ENCODE results near the gene SLCO4A1. TPM values are rescaled to one million over a fixed set of nuclear protein-coding genes. Genes with fewer than 3 reads are reported as not detected.

The SLCO4A1 gene, protein sequence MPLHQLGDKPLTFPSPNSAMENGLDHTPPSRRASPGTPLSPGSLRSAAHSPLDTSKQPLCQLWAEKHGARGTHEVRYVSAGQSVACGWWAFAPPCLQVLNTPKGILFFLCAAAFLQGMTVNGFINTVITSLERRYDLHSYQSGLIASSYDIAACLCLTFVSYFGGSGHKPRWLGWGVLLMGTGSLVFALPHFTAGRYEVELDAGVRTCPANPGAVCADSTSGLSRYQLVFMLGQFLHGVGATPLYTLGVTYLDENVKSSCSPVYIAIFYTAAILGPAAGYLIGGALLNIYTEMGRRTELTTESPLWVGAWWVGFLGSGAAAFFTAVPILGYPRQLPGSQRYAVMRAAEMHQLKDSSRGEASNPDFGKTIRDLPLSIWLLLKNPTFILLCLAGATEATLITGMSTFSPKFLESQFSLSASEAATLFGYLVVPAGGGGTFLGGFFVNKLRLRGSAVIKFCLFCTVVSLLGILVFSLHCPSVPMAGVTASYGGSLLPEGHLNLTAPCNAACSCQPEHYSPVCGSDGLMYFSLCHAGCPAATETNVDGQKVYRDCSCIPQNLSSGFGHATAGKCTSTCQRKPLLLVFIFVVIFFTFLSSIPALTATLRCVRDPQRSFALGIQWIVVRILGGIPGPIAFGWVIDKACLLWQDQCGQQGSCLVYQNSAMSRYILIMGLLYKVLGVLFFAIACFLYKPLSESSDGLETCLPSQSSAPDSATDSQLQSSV
- total RNA-seq = 10 to 100 TPM; 40.5 to 43.4 TPM

DNA sequence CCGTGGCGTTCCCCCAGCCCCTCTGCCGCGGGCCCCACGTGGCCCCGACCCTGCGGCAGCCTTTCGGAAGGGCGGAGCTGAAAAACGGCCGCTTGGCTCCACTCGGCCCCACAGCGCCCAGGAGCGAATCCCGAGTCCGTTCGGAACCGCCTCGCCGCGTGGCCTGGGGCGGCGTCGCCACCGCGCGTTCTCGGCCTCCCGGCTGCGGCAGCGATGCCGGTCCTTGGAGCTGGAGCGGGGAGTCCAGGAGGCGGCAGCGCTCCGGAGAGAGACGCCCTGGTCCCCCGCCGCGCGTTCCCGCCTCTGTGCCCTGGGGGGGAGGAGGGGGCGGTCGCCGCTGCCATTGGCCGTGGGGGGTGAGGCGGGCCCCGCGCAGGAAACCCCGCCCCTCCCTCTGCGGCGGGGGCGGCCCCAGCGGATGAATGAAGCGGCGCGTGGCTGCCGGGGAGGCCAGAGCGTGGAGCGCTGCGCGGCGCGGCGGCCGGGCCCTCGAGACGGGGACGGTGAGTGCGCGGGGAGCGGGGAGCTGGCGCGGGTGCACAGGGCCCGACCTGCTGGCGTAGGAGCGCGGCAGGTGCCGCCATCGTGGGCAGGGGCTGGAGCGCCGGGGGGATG, at the start of gene SLCO4A1:
Gene SLCO4A1 (plus strand): TSS at position 453 of the 615 bp plus-strand sequence. CDS start 13,952 bp downstream, outside the sequence.
- Mint-ChIP-seq H3K27ac (peak within 1 kb of the TSS; percentile 69), H3K4me3 (peak within 1 kb of the TSS; percentile 79), H3K27me3 (peaks cover 4% of the 10 kb centered on the region), H3K9me3 (ENCODE audit: low read depth) (no peaks in the 10 kb centered on the region), H3K4me1 (peaks cover 11% of the 10 kb centered on the region), H3K36me3 (ENCODE audit: low read depth) (peaks cover 3% of the 10 kb centered on the region)
- ATAC-seq (peak; percentile 94), DNase-seq (peak; percentile 93)
- CTCF ChIA-PET = interaction anchor here (0.6 to 0.7 kb wide), 3 partner anchors 148 to 452 kb away, joined by 3 read pairs; no protein-coding TSS in a partner anchor
- intact Hi-C loops (cut with DNase I, micrococcal nuclease) = loop anchor here (1.0 to 10.0 kb wide), 13 partner anchors 9 to 574 kb away; partner anchors contain the start of genes ADRM1 (in 2 of the 2), CABLES2 (in 1 of the 2), DIDO1 (in 1 of the 2) and LSM14B (in 1 of the 2)
- POLR2A ChIA-PET = interaction anchor here (0.7 to 1.8 kb wide), 5 partner anchors 9 to 152 kb away, joined by 3 to 6 read pairs (median 3); no protein-coding TSS in a partner anchor

DNA sequence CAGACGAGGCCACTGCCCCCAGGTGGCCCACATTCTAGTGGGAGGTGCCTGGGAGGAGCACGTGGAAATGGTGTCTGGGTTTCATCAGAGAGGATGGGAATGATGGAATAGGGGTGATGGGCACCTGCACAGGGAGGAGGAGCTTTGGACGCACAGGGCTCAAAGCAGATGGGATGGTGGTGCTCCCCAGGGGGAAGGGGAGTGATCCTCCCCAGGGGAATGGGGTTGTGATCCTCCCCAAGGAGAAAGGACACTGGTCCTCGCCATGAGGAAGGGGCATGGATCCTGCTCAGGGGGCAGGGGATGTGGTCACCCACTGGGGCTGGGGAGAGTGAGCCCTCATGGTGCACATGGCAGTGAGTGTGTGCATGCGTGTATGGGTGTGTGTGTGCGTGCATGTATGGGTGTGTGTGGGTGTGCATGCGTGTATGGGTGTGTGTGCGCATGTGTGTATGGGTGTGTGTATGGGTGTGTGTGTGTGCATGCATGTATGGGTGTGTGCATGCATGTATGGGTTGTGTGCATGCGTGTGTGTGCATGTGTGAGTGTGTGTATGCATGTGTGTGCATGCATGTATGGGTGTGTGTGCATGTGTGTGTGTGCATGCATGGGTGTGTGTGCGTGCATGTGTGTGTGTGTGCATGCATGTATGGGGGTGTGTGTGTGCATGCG, 49.7 kb upstream of the SLCO4A1 start:
- ChIA-PET POLR2A (no interaction called here), CTCF (no interaction called here)
- Mint-ChIP-seq H3K9me3 (ENCODE audit: low read depth) (no peaks in the 10 kb centered on the region), H3K4me3 (no peak overlapping the region), H3K27me3 (peaks cover 24% of the 10 kb centered on the region), H3K27ac (no peak overlapping the region), H3K36me3 (ENCODE audit: low read depth) (no peaks in the 10 kb centered on the region), H3K4me1 (peaks cover 2% of the 10 kb centered on the region)
- intact Hi-C loops (cut with DNase I, micrococcal nuclease) = no loop called here
- DNase-seq (no peak), ATAC-seq (no peak)

DNA sequence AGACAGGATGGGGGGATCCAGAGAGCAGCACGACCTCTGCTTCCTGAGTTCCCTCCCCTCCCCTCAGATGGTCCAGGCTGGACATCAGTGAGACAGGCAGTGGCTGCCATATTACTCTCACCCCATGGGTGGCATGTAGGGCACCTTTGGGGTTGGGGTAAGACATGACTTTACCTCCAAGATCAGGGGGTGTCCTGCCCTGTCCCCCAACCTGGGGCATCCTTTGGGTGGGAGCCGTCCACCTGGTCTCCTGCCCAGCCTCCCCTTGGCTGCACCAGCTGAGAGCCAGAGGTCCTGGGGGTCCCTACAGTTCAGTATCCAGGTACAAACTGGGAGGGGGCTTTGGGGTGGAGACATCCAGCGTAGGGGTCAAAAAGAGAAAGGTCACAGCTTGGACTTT, 48.7 kb upstream of the SLCO4A1 start:
- H3K9me3 Mint-ChIP-seq (ENCODE audit: low read depth) = no peaks in the 10 kb centered on the region
- no peak overlapping the region for H3K4me3 Mint-ChIP-seq
- ChIA-PET POLR2A (no interaction called here), CTCF (no interaction called here)
- H3K4me1 Mint-ChIP-seq = peaks cover 2% of the 10 kb centered on the region
- no peaks in the 10 kb centered on the region for H3K36me3 Mint-ChIP-seq (ENCODE audit: low read depth)
- no peak overlapping the region for H3K27ac Mint-ChIP-seq
- intact Hi-C loops (cut with DNase I, micrococcal nuclease) = no loop called here
- ATAC-seq = no peak
- peaks cover 33% of the 10 kb centered on the region for H3K27me3 Mint-ChIP-seq
- DNase-seq = no peak

DNA sequence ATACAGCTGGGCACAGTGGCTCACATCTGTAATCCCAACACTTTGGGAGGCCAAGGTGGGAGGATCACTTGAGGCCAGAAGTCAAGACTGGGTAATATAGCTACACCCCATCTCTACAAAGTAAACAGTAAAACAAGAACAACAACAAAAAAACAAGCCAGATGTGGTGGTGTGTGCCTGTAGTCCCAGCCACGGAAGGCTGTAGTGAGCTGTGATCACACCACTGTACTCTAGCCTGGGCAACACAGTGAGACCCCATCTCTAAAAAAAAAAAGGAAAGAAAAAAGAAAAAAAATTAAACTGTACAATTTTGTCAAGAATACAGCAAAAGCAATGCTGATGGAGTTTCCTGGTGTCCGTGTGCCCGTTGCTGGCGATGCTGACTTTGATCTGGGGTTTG, 47.2 kb upstream of the SLCO4A1 start:
- intact Hi-C loops (cut with DNase I, micrococcal nuclease) = no loop called here
- Mint-ChIP-seq H3K4me3 (no peak overlapping the region), H3K4me1 (peaks cover 2% of the 10 kb centered on the region), H3K27ac (no peak overlapping the region), H3K27me3 (peaks cover 35% of the 10 kb centered on the region), H3K36me3 (ENCODE audit: low read depth) (no peaks in the 10 kb centered on the region), H3K9me3 (ENCODE audit: low read depth) (no peaks in the 10 kb centered on the region)
- CTCF ChIA-PET = interaction anchor here (1.1 kb wide), 1 partner anchor 18 kb away, joined by 3 read pairs; no protein-coding TSS in a partner anchor
- DNase-seq (no peak), ATAC-seq (no peak)
- POLR2A ChIA-PET = no interaction called here

DNA sequence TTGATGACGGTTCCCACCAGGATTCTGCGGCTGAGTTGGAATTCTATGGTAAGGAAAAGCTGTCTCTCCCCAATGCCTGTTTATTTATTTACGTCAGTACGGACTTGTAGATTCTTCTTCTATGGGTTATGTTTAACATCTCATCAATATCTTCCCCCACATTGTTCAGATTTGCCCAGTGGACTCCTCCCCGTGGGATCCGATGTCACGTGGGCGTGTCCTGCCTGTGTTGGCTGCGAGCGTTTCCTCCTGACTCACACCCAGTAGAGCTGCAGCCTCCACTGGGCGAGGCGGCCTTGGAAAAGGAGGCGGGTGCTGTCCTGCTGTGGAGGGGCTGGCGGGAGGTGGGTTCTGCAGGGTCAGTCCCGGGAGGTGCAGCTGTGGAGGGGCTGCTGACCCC, 46.8 kb upstream of the SLCO4A1 start:
- CTCF ChIA-PET = interaction anchor here (1.1 kb wide), 1 partner anchor 18 kb away, joined by 3 read pairs; no protein-coding TSS in a partner anchor
- ATAC-seq (peak; percentile 51), DNase-seq (peak; percentile 49)
- H3K27me3 Mint-ChIP-seq = peaks cover 36% of the 10 kb centered on the region
- H3K4me3 Mint-ChIP-seq = no peak overlapping the region
- no peaks in the 10 kb centered on the region for H3K9me3 Mint-ChIP-seq (ENCODE audit: low read depth)
- intact Hi-C loops (cut with DNase I, micrococcal nuclease) = no loop called here
- POLR2A ChIA-PET = no interaction called here
- no peak overlapping the region for H3K27ac Mint-ChIP-seq
- no peaks in the 10 kb centered on the region for H3K36me3 Mint-ChIP-seq (ENCODE audit: low read depth)
- peaks cover 2% of the 10 kb centered on the region for H3K4me1 Mint-ChIP-seq

DNA sequence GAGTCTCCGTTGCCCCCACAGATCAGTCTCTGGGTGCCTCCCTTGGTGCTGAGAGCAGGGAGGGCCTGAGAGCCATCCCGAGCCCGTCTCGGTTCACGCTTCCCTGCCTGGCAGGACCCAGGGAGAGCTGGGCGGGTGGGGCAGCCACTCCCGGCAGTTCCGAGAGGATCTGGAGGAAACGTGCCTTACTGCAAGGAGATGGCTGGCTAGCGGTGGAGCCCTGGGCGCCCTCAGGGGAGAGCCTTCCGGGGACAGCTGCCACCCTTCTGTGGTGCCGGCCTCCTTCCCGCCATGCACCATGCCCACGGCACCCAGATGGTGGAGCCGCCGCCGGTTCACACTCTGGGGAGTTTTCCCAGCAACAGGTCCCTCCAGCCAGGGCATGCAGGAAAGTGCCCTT, 45.8 kb upstream of the SLCO4A1 start:
- H3K9me3 Mint-ChIP-seq (ENCODE audit: low read depth) = no peaks in the 10 kb centered on the region
- DNase-seq = no peak
- no peaks in the 10 kb centered on the region for H3K36me3 Mint-ChIP-seq (ENCODE audit: low read depth)
- no peak overlapping the region for H3K4me3 Mint-ChIP-seq
- ATAC-seq = no peak
- peaks cover 2% of the 10 kb centered on the region for H3K4me1 Mint-ChIP-seq
- ChIA-PET CTCF (interaction anchor here (0.6 kb wide), 1 partner anchor 13 kb away, joined by 3 read pairs; no protein-coding TSS in a partner anchor), POLR2A (no interaction called here)
- peaks cover 36% of the 10 kb centered on the region for H3K27me3 Mint-ChIP-seq
- intact Hi-C loops (cut with DNase I, micrococcal nuclease) = no loop called here
- H3K27ac Mint-ChIP-seq = no peak overlapping the region

DNA sequence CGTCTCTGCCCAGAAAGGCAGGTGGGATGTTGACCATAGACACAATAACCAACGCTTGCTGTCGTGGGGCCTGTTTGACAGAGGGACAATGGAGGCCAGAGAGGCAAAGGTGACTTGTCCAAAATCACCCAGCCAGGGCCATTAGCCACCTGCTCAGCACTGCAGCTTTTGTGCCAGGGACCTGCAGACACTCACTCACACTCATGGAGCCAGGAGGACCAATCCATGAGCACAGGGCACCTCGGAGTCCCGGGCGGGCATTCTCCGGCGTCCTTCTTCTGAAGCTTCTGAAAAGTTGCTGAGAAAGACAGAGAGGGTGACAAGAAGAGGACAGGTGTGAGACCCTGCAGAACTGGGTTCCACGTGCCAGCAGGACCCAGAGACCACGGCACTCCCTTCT, 45.4 kb upstream of the SLCO4A1 start:
- Mint-ChIP-seq H3K9me3 (ENCODE audit: low read depth) (no peaks in the 10 kb centered on the region), H3K36me3 (ENCODE audit: low read depth) (no peaks in the 10 kb centered on the region), H3K4me1 (peaks cover 3% of the 10 kb centered on the region), H3K4me3 (no peak overlapping the region), H3K27me3 (peaks cover 35% of the 10 kb centered on the region), H3K27ac (no peak overlapping the region)
- ChIA-PET CTCF (no interaction called here), POLR2A (no interaction called here)
- intact Hi-C loops (cut with DNase I, micrococcal nuclease) = no loop called here
- ATAC-seq (no peak), DNase-seq (no peak)

DNA sequence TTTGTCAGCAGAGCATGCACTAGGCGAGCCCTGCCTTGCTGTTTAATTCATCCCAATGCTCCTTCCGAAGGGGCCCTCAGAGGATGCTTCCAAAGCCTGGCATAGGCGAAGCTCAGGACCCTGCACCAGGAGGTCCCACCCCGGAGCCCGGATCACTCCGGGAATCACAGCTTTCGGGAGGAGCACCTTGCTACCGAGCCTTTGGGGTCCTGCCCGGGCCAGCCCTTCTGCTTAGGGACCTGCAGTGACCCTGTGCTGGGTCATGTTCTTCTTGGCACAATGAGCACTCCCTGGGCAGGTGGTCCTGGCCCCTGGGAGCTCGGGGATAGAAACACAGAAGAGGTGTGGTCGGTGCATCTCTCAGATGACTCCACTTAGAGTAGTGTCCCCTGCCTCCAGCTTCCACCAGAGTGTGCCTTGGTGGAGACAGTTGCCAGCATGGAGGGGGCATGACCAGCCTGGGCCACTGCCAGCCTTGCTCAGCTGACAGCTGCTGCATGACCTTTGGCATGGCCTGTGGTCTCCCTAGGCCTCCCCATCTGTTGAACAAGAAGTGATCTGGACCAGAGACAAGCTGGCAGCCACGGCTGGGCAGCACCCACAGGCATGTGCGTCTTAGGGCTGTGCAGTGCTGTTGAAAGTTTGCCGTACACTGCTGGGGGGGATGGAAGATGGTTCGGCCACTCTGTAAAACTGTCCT, 44.7 kb upstream of the SLCO4A1 start:
- Mint-ChIP-seq H3K4me3 (no peak overlapping the region), H3K4me1 (peaks cover 10% of the 10 kb centered on the region), H3K36me3 (ENCODE audit: low read depth) (no peaks in the 10 kb centered on the region), H3K9me3 (ENCODE audit: low read depth) (no peaks in the 10 kb centered on the region), H3K27ac (no peak overlapping the region), H3K27me3 (peaks cover 38% of the 10 kb centered on the region)
- DNase-seq (no peak), ATAC-seq (no peak)
- ChIA-PET POLR2A (no interaction called here), CTCF (no interaction called here)
- intact Hi-C loops (cut with DNase I, micrococcal nuclease) = no loop called here

DNA sequence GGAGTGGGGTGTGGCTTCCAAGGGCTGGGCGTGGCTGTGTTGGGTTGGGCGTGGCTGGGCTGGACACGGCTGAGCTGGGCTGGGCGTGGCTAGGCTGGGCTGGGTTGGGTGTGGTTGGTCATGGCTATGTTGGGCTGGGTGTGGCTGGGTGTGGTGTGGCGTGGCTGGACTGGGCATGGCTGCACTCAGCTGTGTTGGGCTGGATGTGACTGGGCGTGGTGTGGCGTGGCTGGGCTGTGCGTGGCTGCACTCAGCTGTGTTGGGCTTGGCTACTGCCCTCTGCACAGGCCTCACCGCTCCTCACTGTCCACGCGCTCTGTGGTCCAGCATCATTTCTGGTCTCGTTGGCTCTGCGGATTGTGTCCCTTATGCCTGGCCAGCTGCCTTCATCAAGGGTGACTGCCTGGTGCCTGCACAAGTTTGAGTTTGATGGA, 43.5 kb upstream of the SLCO4A1 start:
- H3K4me3 Mint-ChIP-seq = no peak overlapping the region
- no peak for DNase-seq
- peaks cover 35% of the 10 kb centered on the region for H3K27me3 Mint-ChIP-seq
- ChIA-PET POLR2A (no interaction called here), CTCF (no interaction called here)
- no peaks in the 10 kb centered on the region for H3K36me3 Mint-ChIP-seq (ENCODE audit: low read depth)
- H3K4me1 Mint-ChIP-seq = peaks cover 21% of the 10 kb centered on the region
- no peak for ATAC-seq
- no peak overlapping the region for H3K27ac Mint-ChIP-seq
- intact Hi-C loops (cut with DNase I, micrococcal nuclease) = no loop called here
- no peaks in the 10 kb centered on the region for H3K9me3 Mint-ChIP-seq (ENCODE audit: low read depth)

DNA sequence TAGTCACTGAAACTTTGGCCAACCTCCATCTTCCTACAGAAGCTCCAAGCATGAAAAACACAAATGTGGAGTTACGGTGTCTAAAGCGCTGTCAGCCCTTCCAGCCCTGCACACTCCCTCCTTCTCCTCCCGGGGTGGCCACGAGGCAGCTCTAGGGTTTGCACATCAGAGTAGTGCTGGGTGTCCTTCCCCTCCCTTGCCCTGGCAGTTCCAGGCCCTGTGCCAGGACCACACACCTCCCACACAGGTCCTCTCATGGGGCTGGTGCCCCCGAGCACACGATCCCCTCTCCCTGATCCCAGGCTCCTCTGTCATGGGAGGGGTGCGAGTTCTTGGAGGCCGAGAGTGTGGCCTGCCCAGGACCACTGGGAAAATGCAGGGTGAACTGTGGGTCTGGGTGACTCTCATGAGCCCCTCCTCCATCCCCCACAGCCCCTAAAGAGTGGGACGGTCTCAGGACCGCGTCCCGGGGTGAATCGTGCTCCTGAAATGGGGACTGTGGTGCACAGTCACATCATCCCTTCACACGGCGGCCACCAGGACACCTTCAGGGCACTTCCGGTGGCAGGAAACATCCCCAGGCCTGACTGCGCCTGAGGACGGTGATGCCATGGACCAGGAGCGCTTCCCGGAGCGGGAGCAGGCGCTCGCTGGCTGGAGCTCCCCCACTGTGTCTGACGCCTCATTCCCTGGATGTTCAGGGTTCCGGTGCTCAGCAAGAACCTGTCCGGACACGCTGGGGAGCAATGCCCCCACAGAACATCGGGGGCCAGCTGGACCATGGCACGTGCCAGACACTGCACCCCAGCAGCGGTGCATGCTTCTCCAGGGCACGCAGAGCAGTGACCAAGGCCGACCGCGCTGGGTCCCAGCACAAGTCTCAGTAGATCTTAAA, 42.8 kb upstream of the SLCO4A1 start:
- ChIA-PET CTCF (no interaction called here), POLR2A (no interaction called here)
- H3K27me3 Mint-ChIP-seq = peaks cover 35% of the 10 kb centered on the region
- no peak for DNase-seq
- H3K4me3 Mint-ChIP-seq = no peak overlapping the region
- H3K4me1 Mint-ChIP-seq = peaks cover 23% of the 10 kb centered on the region
- H3K9me3 Mint-ChIP-seq (ENCODE audit: low read depth) = no peaks in the 10 kb centered on the region
- no peaks in the 10 kb centered on the region for H3K36me3 Mint-ChIP-seq (ENCODE audit: low read depth)
- ATAC-seq = no peak
- intact Hi-C loops (cut with DNase I, micrococcal nuclease) = no loop called here
- H3K27ac Mint-ChIP-seq = no peak overlapping the region

All from activated CD4-positive, alpha-beta T cell treated with anti-CD3 and anti-CD28 coated beads for 36 hours (primary cell).